ENCODE data around the gene SLC6A3. TPM values are rescaled to one million over a fixed set of nuclear protein-coding genes. Genes with fewer than 3 reads are reported as not detected.

The SLC6A3 gene
- total RNA-seq, 4 donors from 2014 or later: not detected

- no peaks in the 10 kb centered on the region for H3K4me1 ChIP-seq
- DNase-seq: no peak
- in situ Hi-C loops (cut with MboI; ENCODE audit: low sequenced_read_pairs in 4 of 4): no loop called here
- no peaks in the 10 kb centered on the region for H3K36me3 ChIP-seq
- H3K27ac ChIP-seq: no peak overlapping the region
- no peak for TF ChIP-seq POLR2A (IDR thresholded peaks at IDR 0.05)
- TF ChIP-seq, protein P1, sequence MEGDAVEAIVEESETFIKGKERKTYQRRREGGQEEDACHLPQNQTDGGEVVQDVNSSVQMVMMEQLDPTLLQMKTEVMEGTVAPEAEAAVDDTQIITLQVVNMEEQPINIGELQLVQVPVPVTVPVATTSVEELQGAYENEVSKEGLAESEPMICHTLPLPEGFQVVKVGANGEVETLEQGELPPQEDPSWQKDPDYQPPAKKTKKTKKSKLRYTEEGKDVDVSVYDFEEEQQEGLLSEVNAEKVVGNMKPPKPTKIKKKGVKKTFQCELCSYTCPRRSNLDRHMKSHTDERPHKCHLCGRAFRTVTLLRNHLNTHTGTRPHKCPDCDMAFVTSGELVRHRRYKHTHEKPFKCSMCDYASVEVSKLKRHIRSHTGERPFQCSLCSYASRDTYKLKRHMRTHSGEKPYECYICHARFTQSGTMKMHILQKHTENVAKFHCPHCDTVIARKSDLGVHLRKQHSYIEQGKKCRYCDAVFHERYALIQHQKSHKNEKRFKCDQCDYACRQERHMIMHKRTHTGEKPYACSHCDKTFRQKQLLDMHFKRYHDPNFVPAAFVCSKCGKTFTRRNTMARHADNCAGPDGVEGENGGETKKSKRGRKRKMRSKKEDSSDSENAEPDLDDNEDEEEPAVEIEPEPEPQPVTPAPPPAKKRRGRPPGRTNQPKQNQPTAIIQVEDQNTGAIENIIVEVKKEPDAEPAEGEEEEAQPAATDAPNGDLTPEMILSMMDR (IDR thresholded peaks at IDR 0.05 in 4 of 5, conservative IDR thresholded peaks at IDR 0.05 in 1 of 5): no peak
- no peaks in the 10 kb centered on the region for H3K9me3 ChIP-seq
- no peak overlapping the region for H3K4me3 ChIP-seq
- peaks cover 4 to 34% (median 16%) of the 10 kb centered on the region in 3 donors for H3K27me3 ChIP-seq
- intact Hi-C loops (cut with DNase I; ENCODE audit: low total_unique reads): no loop called here
- ATAC-seq: no peak
Observed at GRCh38 chr5:1414311-1415058, 30.8 kb downstream of the SLC6A3 start.

DNA sequence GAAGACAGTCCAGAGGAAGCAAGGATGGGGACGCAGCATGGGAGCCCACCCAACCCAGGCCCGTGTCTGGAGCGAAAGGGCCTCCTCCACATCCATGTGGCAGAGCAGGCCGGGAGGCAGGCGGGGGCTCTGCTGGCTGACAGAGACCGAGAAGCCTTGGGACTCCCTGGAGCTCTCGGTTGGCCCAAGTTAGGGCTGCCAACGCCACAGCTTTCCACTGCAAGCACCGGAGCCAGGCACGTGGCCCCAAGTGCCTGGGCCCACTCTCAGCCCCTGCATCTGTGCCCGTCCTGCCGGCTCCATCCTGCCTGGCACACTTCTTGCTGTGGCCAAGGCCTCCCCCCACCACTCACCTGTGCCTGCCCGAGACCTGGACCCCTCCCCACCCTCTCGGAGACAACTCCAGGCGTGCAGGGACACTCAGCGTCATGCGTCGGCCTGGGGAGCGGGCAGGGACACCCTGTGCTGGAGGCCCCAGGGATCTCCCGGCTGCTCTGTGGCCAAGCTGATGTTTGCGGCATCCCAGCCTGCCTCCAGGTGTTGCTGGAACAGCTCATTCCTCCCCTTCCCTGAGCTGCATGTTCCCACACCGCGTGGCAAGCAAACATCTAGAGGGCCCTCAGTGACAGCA, 31.5 kb downstream of the SLC6A3 start:
- intact Hi-C loops (cut with DNase I; ENCODE audit: low total_unique reads) (no loop called here), in situ Hi-C loops (cut with MboI; ENCODE audit: low sequenced_read_pairs in 4 of 4) (no loop called here)
- Histone ChIP-seq H3K9me3 (no peaks in the 10 kb centered on the region), H3K4me3 (no peak overlapping the region), H3K36me3 (no peaks in the 10 kb centered on the region), H3K27ac (no peak overlapping the region), H3K27me3 (peaks cover 4 to 34% (median 16%) of the 10 kb centered on the region in 3 donors), H3K4me1 (no peaks in the 10 kb centered on the region)
- DNase-seq (no peak), ATAC-seq (no peak)
- TF ChIP-seq POLR2A (IDR thresholded peaks at IDR 0.05): no peak

DNA sequence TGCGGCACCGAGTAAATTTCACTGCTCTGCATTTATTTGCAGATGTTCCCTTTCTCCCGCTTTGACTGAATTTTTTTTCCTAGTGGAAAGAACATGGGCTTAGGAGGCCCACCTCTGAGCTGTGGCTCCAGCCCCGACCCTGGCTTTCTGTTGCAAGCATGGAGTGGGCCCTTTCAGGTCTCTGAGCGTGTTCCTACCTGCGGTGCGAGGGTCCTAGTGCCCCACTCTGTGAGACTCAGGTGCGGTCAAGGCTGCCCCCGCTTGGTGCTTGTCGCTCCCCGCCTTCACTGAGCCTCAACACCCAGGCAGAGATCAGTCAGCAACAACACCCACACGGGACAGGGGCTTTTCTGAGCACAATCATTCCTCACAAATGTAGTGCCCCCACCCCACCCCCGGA, 32.0 kb downstream of the SLC6A3 start:
- TF ChIP-seq, protein P1 (IDR thresholded peaks at IDR 0.05 in 4 of 5, conservative IDR thresholded peaks at IDR 0.05 in 1 of 5): no peak
- no peak for TF ChIP-seq POLR2A (IDR thresholded peaks at IDR 0.05)
- no peak overlapping the region for H3K27ac ChIP-seq
- H3K9me3 ChIP-seq: no peaks in the 10 kb centered on the region
- no peak for DNase-seq
- no peak overlapping the region for H3K4me3 ChIP-seq
- in situ Hi-C loops (cut with MboI; ENCODE audit: low sequenced_read_pairs in 4 of 4): no loop called here
- no peaks in the 10 kb centered on the region for H3K4me1 ChIP-seq
- intact Hi-C loops (cut with DNase I; ENCODE audit: low total_unique reads): no loop called here
- H3K27me3 ChIP-seq: peaks cover 4 to 34% (median 16%) of the 10 kb centered on the region in 3 donors
- ATAC-seq: no peak
- no peaks in the 10 kb centered on the region for H3K36me3 ChIP-seq

GRCh38 chr5:1412621-1413020, 32.6 kb downstream of the SLC6A3 start:
- no peak for DNase-seq
- H3K27me3 ChIP-seq: peaks cover 4 to 34% (median 16%) of the 10 kb centered on the region in 3 donors
- H3K9me3 ChIP-seq: no peaks in the 10 kb centered on the region
- in situ Hi-C loops (cut with MboI; ENCODE audit: low sequenced_read_pairs in 4 of 4): no loop called here
- TF ChIP-seq, protein P1 (IDR thresholded peaks at IDR 0.05 in 4 of 5, conservative IDR thresholded peaks at IDR 0.05 in 1 of 5): no peak
- no peak for TF ChIP-seq POLR2A (IDR thresholded peaks at IDR 0.05)
- no peaks in the 10 kb centered on the region for H3K4me1 ChIP-seq
- no peaks in the 10 kb centered on the region for H3K36me3 ChIP-seq
- no peak for ATAC-seq
- H3K27ac ChIP-seq: no peak overlapping the region
- H3K4me3 ChIP-seq: no peak overlapping the region
- intact Hi-C loops (cut with DNase I; ENCODE audit: low total_unique reads): no loop called here

- no peaks in the 10 kb centered on the region for H3K9me3 ChIP-seq
- DNase-seq: no peak
- H3K27me3 ChIP-seq: peaks cover 6 to 34% (median 16%) of the 10 kb centered on the region in 3 donors
- no peaks in the 10 kb centered on the region for H3K36me3 ChIP-seq
- H3K27ac ChIP-seq: no peak overlapping the region
- intact Hi-C loops (cut with DNase I; ENCODE audit: low total_unique reads): no loop called here
- TF ChIP-seq, protein P1 (IDR thresholded peaks at IDR 0.05 in 4 of 5, conservative IDR thresholded peaks at IDR 0.05 in 1 of 5): no peak
- no peak for TF ChIP-seq POLR2A (IDR thresholded peaks at IDR 0.05)
- no peak overlapping the region for H3K4me3 ChIP-seq
- in situ Hi-C loops (cut with MboI; ENCODE audit: low sequenced_read_pairs in 4 of 4): no loop called here
- no peaks in the 10 kb centered on the region for H3K4me1 ChIP-seq
- ATAC-seq: no peak
Observed at GRCh38 chr5:1412163-1412562, 33.1 kb downstream of the SLC6A3 start.
